GM18517 (cell line): ENCODE data around the gene PTPRE.

Experiments used
- ATAC-seq: cut with Tn5 transposase; IDR thresholded peaks from one replicate; pipeline ENCODE4 v1.9.1; 2021; ENCODE audit warnings: mild to moderate bottlenecking, moderate library complexity; ENCODE audit not compliant: unreplicated experiment

PTPRE gene, protein sequence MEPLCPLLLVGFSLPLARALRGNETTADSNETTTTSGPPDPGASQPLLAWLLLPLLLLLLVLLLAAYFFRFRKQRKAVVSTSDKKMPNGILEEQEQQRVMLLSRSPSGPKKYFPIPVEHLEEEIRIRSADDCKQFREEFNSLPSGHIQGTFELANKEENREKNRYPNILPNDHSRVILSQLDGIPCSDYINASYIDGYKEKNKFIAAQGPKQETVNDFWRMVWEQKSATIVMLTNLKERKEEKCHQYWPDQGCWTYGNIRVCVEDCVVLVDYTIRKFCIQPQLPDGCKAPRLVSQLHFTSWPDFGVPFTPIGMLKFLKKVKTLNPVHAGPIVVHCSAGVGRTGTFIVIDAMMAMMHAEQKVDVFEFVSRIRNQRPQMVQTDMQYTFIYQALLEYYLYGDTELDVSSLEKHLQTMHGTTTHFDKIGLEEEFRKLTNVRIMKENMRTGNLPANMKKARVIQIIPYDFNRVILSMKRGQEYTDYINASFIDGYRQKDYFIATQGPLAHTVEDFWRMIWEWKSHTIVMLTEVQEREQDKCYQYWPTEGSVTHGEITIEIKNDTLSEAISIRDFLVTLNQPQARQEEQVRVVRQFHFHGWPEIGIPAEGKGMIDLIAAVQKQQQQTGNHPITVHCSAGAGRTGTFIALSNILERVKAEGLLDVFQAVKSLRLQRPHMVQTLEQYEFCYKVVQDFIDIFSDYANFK

DNA sequence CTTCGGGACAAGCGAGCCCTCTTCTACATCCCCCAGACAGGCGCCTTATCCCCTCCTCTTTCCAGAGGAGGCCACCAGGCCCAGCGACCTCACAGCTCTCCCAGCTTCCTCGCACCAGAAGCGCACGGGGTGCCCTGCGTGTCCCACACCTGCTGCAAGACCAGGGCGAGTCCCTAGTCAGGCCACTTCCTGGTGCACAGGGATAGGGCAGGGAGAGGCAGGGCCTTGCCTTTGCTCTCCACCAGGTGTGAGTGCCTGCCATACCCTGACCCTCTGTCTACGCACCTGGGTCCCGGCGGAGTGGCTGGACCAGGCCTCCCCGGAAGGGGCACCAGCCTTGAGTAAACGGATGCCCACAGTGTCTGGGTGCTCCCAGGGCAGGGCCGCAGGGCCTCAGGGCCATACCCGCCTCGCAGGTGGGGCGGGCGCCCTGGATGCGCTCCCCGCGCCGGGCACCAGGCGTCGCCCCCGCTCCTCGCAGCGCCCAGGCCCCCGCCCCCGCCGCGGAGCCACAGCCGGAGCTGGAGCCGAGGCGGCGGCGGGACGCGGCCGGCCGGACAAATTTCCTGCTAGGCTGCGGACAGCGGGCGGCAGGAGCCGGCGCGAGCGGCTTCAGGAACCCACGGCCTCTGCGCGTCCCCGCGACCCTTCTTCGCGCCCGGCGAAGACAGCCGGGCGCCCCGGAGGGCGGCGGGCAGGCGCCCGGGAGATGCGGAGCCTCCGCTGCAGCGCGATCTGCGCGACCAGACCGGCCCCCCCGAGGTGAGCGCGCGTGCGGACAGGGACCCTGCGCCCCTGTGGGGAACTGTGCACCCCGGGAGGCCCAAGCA lies at the start of gene PTPRE:
Gene PTPRE (plus strand): TSS at position 556 of the 830 bp plus-strand sequence. CDS start 133,779 bp downstream, outside the sequence.
- peak; percentile 79 for ATAC-seq

DNA sequence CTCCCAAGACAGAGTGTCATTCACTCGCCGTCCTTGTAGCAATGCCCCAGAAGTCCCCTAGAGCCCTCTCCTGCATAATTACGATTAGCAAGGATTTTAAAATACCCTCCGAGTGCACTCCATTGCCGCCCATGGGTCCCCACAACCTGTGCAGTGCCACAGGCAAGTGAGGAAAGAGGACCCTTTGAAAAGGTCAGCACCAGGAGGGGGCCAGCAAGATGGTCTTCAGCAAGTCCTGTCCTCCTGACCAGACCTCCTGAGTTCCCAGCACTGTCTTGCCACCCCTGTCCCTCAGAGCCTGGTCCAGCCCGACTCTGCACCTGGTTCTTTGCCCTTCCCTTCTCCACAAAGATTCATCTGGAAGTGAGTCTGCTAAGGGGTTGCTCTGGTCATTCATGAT lies 46.3 kb upstream of the PTPRE start:
- ATAC-seq = no peak

DNA sequence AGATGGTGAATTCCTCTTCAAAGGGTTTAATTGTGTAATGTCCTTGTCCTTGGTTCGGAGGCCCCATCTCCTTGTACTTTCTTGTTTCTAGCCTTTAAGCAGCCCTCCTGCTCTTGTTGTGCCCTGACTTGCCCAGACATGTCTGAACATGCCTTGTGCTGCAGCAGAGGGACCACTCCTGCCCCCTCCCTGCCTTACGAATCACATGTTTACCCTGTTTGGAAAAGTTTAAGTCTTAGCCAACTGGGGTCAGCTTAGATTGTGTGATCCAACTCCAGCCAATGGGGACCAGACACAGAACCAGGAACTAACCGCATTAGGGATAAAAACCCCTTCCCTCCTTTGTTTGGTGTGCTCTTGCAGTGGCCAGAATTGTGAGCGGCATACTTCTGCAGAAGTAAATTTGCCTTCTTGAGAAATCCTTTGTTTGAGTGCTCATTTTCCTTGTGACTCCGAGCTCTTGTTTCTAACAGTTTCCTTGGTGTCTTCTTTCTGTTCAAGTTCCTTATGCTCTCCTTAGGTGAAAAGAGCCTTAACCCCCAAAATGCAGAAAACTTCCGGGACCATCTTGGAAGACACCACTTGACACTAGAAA lies 43.6 kb upstream of the PTPRE start:
- ATAC-seq = no peak

DNA sequence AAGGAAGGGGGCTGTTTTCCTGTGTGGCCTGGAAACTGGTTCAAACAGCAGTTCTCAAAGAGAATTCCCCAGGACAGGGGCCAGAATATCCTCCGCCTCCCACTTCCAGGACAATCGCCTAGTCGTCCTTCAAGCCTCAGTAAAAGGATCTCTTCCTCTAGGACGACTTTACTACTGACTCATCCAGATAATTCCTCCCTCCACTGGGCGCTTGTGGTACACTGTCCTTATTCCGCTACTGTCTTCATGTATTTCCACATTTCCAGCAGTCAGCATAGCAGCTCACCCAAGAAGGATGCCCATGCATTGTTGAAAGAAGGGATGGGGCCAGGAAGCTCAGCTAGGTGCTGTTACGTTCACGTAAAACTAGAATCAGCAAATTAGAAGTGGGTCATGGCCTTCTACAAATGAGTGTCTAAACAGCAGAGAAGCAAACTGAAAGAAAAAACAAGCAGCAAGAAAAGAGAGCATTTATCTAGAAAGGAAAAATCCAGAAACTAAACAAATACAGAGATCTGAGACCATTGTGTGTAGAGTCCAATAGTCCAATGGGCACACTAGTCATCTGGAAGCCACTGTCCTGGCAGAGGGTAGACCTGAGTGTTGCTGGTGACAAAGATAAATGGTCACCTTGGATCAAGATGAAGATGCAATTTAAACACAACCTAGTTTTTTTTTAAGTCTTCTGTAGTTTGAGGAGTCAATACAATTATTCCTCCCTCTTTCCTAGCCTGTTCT lies 40.5 kb upstream of the PTPRE start:
- ATAC-seq = no peak

DNA sequence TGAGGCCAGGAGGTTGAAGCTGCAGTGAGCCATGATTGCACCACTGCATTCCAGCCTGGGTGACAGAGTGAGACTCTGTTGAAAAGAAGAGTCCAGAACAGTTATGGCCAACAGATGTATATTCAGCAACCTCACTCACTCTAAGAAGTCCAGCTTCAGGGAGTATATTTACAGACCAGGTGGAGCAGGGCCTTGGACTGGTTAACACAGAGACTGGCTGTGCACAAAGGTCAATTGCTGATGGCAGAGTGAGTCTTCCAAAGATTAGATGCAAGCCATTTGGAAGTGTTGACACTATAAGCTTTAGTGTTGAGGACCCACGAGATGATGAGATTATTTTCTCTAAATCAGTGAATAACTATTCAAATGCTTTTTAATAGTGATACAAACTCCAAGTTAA lies 39.1 kb upstream of the PTPRE start:
- no peak for ATAC-seq

DNA sequence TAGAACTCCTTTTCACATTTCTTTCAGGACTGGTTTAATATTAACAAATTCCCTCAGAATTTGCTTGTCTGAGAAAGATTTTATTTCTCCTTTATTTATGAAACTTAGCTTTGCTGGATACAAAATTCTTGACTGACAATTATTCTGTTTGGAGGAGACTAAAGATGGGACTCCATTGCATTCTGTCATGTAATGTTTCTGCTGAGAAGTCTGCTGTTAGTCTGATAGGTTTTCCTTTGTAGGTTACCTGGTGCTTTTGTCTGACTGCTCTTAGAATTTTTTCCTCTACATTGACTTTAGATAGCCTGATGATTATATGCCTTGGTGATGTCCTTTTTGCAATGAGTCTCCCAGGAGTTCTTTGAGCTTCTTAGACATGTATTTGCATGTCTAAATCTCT lies 37.6 kb upstream of the PTPRE start:
- ATAC-seq = no peak

DNA sequence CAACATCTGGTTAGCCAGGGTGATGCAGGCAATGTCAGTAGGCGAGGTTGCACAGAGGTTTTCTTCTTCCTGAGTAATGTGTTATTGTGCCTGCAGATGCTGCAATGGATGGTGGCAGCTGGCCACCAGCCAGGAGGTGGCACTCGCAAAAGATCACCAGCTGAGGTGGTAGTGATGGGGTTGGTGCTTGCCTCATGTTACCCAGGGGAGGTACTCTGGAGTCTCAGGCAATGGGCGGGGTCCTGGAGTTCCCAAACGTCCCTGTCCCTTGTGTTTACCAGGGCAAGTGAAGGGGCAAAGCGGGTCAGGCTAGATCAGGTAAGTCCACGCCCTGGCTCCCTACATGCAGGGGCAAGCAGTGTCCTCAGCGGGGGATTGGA lies 35.3 kb upstream of the PTPRE start:
- ATAC-seq = no peak

DNA sequence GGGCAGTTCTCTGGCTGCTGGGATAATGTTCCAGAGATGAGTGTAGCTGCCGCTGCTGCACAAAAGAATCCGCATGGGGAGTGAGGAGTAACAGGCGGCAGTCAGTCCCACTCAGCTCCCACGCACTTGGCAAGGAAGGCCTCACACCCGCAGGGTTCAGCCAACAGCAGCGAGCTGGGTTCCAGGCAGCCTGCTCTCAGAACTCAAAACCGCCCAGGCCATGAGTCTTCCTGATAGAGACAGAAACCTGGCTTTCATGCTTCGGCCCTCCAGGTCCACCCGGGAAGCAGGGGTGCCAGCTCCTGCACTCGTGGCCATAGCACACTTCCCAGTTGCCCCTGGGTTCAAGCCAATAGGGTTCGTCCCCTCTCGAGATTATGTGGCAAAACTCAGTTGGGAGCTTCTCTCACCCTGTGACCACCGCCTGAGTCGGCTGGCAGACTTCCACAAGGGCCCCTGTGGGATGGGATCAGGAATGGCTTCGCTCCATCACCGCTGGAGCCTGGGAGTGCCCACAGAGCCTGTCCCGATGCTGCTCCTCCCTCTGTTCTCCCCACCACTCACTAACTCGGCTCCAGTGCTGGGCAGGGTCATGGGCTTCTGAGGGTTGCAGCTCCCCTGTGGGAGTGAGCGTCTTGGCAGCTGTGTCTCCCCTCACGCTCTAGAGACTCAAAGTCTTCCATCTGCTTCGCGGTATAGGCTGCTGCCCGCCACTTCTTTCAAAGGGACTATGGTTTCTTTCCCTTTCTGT lies 34.7 kb upstream of the PTPRE start:
- no peak for ATAC-seq

DNA sequence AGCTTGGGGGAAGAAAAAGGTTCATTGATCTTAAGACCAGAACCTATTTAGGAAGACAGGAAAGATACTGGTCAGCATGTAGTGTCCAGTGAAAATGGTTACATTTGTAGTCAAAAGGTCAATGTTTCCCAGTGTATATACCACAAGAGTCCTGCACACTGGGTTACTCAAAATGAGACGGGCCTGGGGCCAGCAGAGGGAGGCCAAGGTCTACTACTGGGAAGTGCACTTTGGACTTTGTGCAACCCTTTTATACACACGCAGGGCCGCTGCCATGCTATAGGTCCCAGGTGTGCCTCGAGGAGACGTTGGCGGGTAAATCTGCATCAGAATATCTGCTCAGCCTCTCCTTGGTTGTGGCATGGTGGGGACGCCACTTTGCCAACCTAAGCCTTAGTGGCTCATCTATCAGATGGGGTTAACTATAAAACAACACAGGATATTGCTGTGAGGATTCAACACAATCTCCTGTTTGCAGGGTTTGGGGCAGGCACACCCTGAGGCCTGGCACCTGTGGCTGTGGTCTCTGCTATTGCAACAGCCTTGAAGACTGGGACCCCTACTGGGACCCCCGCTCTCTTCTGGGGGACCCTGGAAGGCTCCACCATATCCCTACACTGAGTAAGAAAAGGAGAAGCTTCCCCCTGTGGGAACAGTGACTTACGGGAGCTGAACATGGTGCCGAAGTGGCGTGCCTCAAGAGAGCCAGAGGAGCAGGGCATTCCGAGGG lies 33.9 kb upstream of the PTPRE start:
- ATAC-seq = no peak

DNA sequence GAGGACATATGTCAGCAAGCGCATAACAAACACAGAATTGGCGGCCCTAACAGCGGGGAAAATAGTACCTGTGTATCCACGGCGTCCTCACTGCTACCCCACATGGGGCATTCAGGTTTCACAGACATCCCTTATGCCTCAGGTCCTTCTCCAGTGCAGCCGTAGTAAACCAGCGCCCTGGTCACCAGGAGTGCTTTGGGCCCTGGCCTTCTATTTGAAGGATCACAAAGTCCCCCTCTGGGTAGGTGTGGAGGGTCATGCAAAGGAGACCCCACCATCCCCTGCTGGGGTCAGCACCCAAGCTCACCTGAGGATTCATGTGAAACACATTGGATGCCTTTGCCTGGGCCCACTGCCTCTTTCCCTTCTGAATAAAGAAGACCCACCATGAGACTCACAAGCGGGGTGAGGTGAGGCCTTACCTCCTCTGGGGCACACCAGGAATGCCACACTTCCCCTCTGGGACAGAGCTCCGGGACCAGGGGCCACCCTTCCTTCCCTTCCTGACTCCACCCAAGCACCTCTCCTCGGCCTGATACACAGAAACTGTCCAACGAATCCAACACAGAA lies 32.9 kb upstream of the PTPRE start:
- ATAC-seq = no peak

DNA sequence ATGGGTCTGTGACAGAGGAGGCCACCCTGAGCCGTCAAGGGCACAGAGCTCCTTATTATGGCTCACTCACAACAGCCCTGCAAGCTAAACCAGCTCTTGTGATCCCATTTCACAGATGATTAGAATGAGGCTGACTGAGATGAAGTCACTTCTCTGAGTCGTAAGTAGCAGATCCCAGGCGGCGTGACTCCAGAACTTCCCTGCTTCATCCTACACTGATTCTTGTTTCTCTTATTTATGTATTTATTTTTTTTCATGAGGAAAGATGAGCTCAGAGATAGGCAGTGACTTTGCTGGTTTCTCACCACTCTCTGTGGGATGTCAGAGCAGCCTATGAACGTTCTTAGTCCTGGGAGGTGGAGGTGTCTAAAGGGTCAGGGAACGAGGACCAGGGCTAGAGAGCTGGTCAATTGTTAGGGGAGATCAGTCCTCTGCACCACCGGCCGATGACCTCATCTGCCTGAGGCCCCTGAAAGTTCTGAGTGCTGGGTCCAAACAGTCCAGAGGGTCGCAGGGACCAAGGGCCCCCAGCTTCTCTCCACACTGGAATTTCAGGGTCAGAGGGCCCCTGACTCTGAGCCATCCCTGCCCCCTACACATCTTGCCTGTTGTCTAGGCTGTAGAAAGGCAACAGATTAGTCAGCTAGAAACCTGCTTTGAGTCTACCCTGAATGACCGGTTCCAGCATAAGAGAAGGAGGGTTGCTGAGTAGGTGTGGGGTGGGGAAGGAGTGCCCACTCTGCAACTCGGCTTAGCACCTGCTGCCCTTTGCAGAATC lies 32.0 kb upstream of the PTPRE start:
- ATAC-seq = no peak

DNA sequence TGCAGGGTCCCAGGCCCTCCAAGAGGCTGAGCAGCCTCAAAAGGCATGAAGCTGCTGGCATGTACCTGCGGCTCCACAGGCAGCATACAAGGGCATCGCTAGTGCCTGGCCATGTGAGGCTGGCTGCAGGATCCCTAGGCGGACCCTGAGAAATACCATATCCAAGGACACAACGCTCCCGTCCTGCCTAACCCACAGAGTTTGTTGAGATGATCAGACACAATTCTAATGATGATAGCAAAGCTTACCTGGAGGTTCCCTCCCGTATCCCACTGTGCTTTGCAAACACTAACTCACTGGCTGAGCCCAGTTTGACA lies 31.5 kb upstream of the PTPRE start:
- ATAC-seq = no peak

DNA sequence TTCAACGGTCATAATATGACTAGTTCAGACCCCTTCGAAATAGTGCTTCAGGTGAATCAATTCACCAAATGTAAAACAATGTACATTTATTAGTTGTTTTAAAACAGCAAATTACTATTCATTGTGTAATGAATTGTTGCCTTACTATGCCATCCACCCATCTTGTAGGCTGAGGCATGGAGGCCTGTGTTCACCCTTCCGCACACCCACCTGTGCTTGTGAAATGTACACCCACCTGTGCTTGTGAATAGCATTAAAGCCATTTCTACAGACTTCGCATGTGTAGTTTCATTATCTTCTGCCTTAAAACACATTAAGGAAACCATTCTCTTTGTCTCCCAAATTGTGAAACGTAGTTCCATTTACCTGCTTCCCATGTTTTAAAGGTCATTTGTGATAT lies 31.0 kb upstream of the PTPRE start:
- no peak for ATAC-seq

DNA sequence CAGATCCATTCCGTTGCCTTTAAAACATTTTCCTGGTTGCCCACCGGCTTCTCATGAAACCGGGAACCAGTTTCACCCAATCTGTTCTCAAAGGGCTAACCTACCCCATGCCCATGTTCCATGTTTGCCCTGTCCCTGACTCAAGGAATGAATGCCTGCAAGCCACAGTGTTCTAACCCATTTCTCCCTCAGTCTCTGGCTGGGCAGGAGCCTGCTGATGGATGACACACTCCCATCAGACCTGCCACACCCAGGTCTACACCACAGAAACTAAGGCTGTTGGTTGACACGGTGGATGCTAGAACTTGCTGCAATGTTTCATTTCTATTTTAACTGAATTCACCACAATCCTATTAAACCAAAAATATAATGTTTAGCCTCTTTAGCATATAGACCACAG lies 29.8 kb upstream of the PTPRE start:
- ATAC-seq = no peak

DNA sequence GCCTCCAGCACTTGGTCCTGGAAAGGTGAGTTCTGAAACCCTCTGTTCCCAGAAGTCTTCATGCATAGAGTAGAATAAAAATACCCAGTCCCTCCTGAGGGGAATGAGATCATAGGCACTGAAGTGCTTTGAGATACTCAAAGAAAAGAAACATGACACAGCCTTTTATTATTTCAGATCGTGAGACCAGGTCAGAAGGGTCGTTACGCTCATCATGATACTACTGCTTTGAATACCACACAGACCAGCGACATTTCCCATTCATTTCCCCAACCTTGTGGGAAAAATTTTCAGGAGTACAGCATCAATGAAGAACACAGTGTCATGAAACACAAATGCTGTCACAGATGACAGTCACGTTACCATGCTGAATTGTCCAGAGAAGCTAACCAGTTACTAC lies 29.2 kb upstream of the PTPRE start:
- ATAC-seq = no peak

DNA sequence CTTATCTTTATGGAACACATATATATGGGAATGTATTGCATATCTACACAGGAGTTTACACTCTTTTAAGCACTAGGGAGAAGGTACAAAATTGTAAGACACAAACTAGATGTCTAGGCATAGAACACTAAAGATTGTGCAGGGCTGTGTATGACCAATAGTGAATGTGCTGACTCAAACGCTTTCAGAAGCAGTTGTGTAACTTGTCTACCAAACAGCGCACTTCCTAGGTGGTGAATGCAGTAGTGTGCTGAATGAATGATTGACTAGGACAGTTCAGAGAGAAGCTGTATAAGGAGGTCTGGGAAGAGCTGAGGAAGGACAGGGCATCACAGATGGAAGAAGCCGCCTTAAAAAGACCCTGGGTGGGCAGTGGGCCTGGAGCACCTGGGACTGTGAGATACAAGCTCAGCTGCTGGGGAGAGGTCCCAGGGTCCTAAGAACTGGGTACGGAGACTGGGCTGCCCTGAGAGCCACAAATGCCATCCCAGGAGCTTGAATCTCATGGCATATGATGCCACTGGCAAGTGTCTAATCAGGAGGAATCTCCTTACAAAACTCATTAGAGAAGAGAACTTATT lies 28.3 kb upstream of the PTPRE start:
- no peak for ATAC-seq

DNA sequence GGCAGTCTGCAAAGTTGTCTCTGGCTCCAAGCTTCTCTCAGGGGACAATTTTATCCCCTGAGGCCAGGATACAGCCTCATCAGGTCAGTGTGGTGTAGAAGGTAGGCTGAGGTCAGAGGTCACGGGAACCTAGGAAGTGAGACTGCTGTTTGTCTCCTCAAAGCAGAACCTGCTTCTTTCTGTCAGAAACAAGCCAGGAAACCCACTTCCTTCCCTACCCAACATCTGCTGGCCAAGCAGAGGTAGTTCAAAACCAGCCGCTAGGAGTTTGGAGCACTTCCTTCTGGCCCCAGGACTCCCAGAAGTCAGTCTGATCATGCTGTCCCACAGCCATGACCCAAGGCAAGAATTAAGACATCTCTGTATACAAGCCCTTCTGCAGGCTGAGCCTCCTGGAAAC lies 26.3 kb upstream of the PTPRE start:
- no peak for ATAC-seq

DNA sequence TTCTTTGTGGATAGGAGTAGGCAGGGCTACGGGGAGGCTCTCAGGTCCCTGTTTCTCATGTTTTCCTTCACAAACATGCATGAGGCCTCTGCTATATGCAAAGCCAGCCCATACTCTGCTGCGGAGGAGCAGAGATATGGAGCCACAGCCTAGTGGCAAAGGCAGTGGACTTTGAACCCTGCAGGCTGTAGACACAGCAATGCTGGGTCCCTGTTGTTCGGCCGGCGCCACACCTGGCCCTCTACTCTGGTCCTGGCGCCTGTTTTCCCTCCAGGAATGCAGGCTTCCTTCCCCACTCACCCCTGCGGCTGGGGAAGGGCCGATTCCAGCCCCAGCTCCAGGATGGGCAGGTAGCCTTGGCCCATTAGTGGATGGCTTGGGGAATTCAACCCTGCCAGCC lies 25.6 kb upstream of the PTPRE start:
- no peak for ATAC-seq
